HG03135 (cell line): ENCODE data around the gene GALNT3.
A peak's percentile ranks its signal among the peaks of the same experiment; 100 is the strongest.

Experiments
- ATAC-seq: cut with Tn5 transposase; IDR thresholded peaks from one replicate; pipeline ENCODE4 v1.9.1; 2021; ENCODE audit warnings: mild to moderate bottlenecking, moderate library complexity; ENCODE audit not compliant: unreplicated experiment

GALNT3 gene

DNA sequence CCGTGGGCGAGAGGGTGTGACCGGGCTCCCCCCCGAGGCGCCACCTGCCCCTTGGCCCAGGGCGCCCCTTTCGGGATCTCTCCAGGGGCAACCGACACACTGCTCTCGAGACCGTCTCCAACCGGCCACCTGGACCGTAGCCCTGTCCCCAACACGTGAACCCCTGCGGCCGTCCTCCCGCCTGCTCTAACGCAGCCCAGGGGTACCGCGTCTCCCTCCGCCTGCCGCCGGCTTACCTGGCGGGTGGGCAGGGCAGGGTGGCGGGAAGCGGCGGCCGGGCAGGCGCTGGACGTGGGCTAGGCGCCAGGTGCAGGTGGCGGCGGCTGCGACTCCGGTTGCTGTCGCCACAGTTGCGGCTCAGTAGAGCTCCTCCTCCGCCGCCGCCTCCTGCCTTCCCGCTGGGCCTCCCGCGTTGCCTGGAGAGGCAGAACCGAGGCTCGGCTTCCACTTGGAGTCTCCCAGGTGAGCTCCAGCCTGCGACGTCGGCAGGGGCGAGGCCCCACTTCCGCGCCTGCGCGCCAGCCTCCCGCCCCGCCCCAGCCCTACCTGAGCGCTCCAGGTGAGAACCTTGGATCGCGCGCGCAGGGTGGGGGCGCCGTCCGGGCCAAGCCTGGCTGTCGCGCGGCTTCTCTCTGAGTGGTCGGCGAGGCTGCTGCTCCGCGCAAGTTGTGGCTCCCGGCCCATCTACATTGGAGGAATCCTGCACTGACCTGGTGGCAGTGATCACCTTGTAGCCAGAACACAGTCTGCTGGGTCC lies at the start of gene GALNT3:
Gene GALNT3 (minus strand): TSS at position 469 of the 757 bp plus-strand sequence. CDS start 23,547 bp downstream, outside the sequence.
- peak; percentile 33 for ATAC-seq

DNA sequence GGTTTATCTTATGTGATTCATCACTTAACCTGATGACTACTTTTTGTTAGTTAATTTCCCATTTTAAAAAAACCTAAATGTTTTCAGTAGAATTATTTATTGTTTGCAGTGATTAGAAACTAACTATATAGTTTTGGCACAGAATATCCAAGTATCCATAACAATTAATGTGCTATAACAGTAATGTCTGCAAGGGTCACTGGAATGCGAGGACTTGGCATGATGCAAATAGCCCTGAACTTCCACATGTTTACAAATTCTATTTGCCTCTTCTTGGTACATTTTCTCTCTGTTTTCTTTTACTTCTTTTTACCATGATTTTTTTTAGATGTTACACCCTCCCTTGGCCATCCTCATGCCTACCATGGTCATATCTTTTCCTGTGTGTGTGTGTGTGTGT lies 49.3 kb upstream of the GALNT3 start:
- no peak for ATAC-seq

DNA sequence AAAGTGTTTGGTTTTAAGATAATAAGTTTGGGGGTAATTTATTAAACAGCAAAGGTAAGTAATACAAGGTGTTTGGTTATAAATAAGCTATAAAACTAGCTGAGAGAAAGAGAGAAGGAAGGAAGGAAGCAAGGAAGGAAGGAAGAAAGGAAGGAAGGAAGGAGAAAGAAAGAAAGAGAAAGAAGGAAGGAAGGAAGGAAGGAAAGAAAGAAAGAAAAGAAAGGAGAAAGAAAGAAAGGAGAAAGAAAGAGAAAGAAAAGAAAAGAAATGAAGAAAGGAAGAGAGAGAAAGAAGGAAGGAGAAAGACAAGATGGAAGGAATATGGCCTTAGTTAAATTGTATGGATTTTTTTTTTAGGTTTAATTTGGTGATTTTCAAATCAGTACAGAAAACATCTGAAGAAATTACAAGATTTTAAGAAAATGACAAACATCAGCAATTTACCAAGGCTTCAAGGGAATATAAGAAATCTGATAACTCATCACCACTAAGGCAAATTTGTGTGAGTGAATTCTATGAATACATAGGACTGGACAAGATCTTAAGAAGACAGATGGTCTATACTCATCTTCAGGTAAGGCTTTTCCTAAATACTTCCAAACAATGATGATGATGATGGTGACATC lies 46.4 kb upstream of the GALNT3 start:
- ATAC-seq: no peak

DNA sequence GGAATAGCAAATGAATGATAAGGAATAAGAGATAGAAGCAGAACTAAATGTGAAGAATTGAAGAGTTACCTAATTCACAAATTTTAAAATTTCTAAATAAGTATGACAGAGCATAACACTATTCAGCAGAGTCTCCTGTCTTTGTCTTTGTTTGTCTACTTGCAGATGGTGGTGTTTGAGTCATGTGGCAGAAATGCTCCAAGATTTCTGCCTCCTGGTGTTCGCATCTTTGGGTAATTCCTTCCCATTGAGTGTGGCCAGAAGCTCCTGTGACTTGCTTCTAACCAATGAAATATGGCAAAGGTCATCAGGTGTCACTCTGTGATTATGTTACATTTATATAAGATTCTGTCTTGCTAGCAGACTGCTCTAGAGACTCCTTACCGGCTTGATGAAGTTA lies 45.6 kb upstream of the GALNT3 start:
- no peak for ATAC-seq

- ATAC-seq: no peak
These were observed 43.1 kb upstream of the GALNT3 start for GRCh38 chr2:165837122-165837521.

GRCh38 chr2:165835363-165835762 lies 41.3 kb upstream of the GALNT3 start:
- ATAC-seq: no peak

GRCh38 chr2:165833156-165833555 lies 39.1 kb upstream of the GALNT3 start:
- ATAC-seq: no peak

DNA sequence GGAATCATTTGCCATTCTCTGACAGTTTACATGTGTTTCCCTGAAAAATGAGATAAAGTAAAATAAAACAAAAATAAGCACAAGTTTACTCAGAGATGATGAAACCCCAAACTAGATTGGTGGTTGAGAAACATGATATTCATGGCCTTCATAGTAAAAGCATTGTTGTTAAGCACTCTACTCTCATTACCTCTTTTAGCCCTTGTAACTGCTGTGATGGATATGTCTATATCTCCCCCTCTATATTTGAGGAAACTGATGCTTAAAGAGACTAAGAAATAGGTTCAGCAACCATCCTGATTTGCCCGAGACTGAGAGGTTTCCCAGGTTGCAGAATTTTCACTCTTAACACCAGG lies 33.9 kb upstream of the GALNT3 start:
- no peak for ATAC-seq

GRCh38 chr2:165827016-165827920 lies 33.2 kb upstream of the GALNT3 start:
- peak; percentile 80 for ATAC-seq

- no peak for ATAC-seq
These were observed 31.0 kb upstream of the GALNT3 start for GRCh38 chr2:165825041-165825440.

- ATAC-seq: no peak
These were observed 26.2 kb upstream of the GALNT3 start for GRCh38 chr2:165820296-165820695.

GRCh38 chr2:165818920-165819319 lies 24.9 kb upstream of the GALNT3 start:
- ATAC-seq: no peak

DNA sequence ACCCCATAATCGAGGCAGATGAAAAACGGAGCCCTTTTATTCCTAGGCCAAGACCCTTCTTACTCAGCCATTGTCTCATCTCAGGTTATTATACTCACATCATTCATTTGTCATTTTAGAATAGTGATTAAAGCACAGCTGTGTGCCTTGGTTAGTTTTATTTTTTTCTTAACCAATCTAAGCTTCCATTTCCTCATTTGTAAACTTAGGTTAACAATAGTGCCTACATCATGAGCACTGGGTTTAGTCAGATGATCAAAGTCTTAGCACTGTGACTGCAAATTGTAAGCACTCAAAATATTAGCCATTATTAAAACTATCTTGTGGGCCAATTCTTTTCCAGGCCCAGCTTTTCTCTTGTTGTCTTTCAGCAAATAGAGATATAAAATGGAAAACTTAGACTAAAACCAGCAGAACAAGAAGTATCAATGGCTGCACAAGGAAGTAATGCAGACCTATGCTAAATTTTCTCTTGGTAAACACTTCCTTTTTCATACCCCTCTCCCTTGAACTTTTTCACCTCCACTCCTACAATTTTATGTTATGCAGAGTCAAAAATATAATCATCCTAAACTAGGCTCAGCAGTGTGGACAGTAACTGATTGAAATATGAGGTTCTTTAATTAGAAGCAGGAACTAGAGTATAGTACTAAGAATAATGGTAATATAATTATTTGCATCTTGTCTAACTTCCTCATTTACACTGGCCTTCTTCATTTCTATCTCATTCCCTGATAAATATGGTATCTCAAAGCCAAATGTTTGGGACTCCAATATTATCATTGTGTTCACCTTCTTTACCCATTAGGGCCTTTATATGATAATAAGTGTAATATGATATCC lies 21.5 kb upstream of the GALNT3 start:
- ATAC-seq: peak; percentile 65

DNA sequence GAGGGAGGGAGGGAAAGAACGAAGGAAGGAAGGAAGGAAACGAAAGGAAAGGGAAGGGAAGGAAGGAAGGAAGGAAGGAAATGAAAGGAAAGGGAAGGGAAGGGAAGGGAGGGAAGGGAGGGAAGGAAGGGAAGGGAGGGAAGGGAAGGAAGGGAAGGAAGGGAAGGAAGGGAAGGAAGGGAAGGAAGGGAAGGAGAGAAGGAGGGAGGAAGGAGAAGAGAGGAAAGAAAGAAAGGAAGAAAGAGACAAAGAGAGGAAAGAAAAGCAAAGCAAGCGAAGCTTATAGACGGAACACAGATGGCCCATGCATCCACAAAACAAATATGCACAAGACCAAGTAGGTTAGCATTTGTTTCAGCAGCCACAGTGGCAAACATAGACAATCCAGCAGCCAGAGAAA lies 20.4 kb upstream of the GALNT3 start:
- no peak for ATAC-seq

- no peak for ATAC-seq
These were observed 17.7 kb upstream of the GALNT3 start for GRCh38 chr2:165811592-165812370.

GRCh38 chr2:165810418-165810817 lies 16.4 kb upstream of the GALNT3 start:
- ATAC-seq: no peak

GRCh38 chr2:165804719-165805118 lies 10.7 kb upstream of the GALNT3 start:
- ATAC-seq: no peak

- ATAC-seq: no peak
These were observed 9.2 kb upstream of the GALNT3 start for GRCh38 chr2:165803123-165803760.

- no peak for ATAC-seq
These were observed 7.1 kb upstream of the GALNT3 start for GRCh38 chr2:165801176-165801575.
